ENCODE data around the gene MSRB3. TPM values are rescaled to one million over a fixed set of nuclear protein-coding genes. Genes with fewer than 3 reads are reported as not detected.

MSRB3 gene
- total and polyA plus RNA-seq, 2 experiments from 2014 or later: 0.95 to 1.7 TPM

- Histone ChIP-seq H2AFZ (no peak overlapping the region), H3K4me1 (ENCODE audit: insufficient read depth) (peaks cover 6% of the 10 kb centered on the region; the same call in 1 of the 2 replicates), H3K9me2 (ENCODE audit: insufficient read depth) (peaks cover 8% of the 10 kb centered on the region; the same call in 1 of the 2 replicates), H3K4me2 (no peak overlapping the region), H3K36me3 (ENCODE audit: insufficient read depth) (no peaks in the 10 kb centered on the region), H3K27ac (ENCODE audit: low read depth) (no peak overlapping the region), H3F3A (replicated peaks; ENCODE audit: low read depth) (no peaks in the 10 kb centered on the region), H3K4me3 (no peak overlapping the region), H3K79me2 (replicated peaks; ENCODE audit: insufficient read depth) (no peaks in the 10 kb centered on the region), H3K27me3 (ENCODE audit: insufficient read depth) (no peaks in the 10 kb centered on the region), H4K20me1 (replicated peaks; ENCODE audit: insufficient read depth) (no peaks in the 10 kb centered on the region)
- Mint-ChIP-seq H3K36me3 (ENCODE audit: low read depth) (no peaks in the 10 kb centered on the region), H3K4me1 (peaks cover 17% of the 10 kb centered on the region; the same call in 2 of the 3 replicates), H3K27ac (no peak overlapping the region), H3K27me3 (ENCODE audit: insufficient read depth, low read depth, poor library complexity) (peaks cover 2% of the 10 kb centered on the region), H3K9me3 (no peaks in the 10 kb centered on the region), H3K4me3 (no peak overlapping the region)
- DNase-seq (ENCODE audit: low spot score) (no peak), ATAC-seq (no peak)
- TF ChIP-seq ETS1 (IDR thresholded peaks at IDR 0.05): no peak
- TF ChIP-seq REST (IDR thresholded peaks at IDR 0.05; ENCODE audit: unreplicated experiment): no peak
- TF ChIP-seq ZNF114 (CRISPR knock-in tag; IDR thresholded peaks at IDR 0.05): no peak
Observed at GRCh38 chr12:65497660-65498059, 219.2 kb downstream of the MSRB3 start.

GRCh38 chr12:65499167-65499566, 220.7 kb downstream of the MSRB3 start:
- no peak overlapping the region for H3K4me2 ChIP-seq
- no peaks in the 10 kb centered on the region for H3K36me3 ChIP-seq (ENCODE audit: insufficient read depth)
- Mint-ChIP-seq H3K4me3 (no peak overlapping the region), H3K36me3 (ENCODE audit: low read depth) (no peaks in the 10 kb centered on the region), H3K27ac (no peak overlapping the region), H3K27me3 (ENCODE audit: insufficient read depth, low read depth, poor library complexity) (peaks cover 2% of the 10 kb centered on the region), H3K4me1 (peaks cover 11% of the 10 kb centered on the region; the same call in 2 of the 3 replicates), H3K9me3 (no peaks in the 10 kb centered on the region)
- ATAC-seq: no peak
- peaks cover 8% of the 10 kb centered on the region; the same call in 1 of the 2 replicates for H3K9me2 ChIP-seq (ENCODE audit: insufficient read depth)
- no peak overlapping the region for H3K4me3 ChIP-seq
- no peak overlapping the region for H2AFZ ChIP-seq
- H3F3A ChIP-seq (replicated peaks; ENCODE audit: low read depth): no peaks in the 10 kb centered on the region
- H3K27ac ChIP-seq (ENCODE audit: low read depth): no peak overlapping the region
- H3K79me2 ChIP-seq (replicated peaks; ENCODE audit: insufficient read depth): no peaks in the 10 kb centered on the region
- no peaks in the 10 kb centered on the region for H4K20me1 ChIP-seq (replicated peaks; ENCODE audit: insufficient read depth)
- H3K4me1 ChIP-seq (ENCODE audit: insufficient read depth): 0 out of 2 replicates have a peak, but pooled peaks cover under 1% of the 10 kb centered on the region
- no peak for DNase-seq (ENCODE audit: low spot score)
- no peaks in the 10 kb centered on the region for H3K27me3 ChIP-seq (ENCODE audit: insufficient read depth)
- TF ChIP-seq ETS1 (IDR thresholded peaks at IDR 0.05) (no peak), CTCF (conservative IDR thresholded peaks at IDR 0.05; ENCODE audit: low read depth in 2 of 2) (no peak), ZNF331 (CRISPR knock-in tag; IDR thresholded peaks at IDR 0.05; ENCODE audit: low read depth) (no peak), REST (IDR thresholded peaks at IDR 0.05; ENCODE audit: unreplicated experiment) (no peak), CREB1 (CRISPR knock-in tag; IDR thresholded peaks at IDR 0.05; ENCODE audit: low read depth) (no peak), ZNF114 (CRISPR knock-in tag; IDR thresholded peaks at IDR 0.05) (no peak), NANOG (IDR thresholded peaks at IDR 0.05; ENCODE audit: borderline replicate concordance) (no peak), EZH2 (IDR thresholded peaks at IDR 0.05; ENCODE audit: low read depth, unreplicated experiment) (no peak), JUNB (IDR thresholded peaks at IDR 0.05; ENCODE audit: unreplicated experiment) (no peak), STAT1 (IDR thresholded peaks at IDR 0.05; ENCODE audit: unreplicated experiment) (no peak)
